Measurements from ENCODE around the gene FAM228A.

GRCh38 chr2:24191156-24191555 lies 16.3 kb downstream of the FAM228A start:
- TF ChIP-seq CTCF (IDR thresholded peaks at IDR 0.05) (no peak), ZFX (IDR thresholded peaks at IDR 0.05; ENCODE audit: borderline replicate concordance) (no peak)

Data from 22Rv1 (cell line).